GM12892 (cell line): ENCODE data around the gene TECPR1.

ENCODE experiments used
- DNase-seq: peaks from one replicate; pipeline ENCODE4 v3.0.0; 2011; ENCODE audit not compliant: insufficient read length
- FAIRE-seq: peaks from 2 replicates; lab custom pipeline; 2011; peaks lifted over from hg19 to GRCh38; lab: Jason Lieb, UNC
- POLR2A ChIP-seq: IDR thresholded peaks from 2 replicates; pipeline ENCODE4 v1.6.1; 2011; ENCODE audit warnings: low read depth, low read length, control low read depth
- POLR2AphosphoS5 ChIP-seq: IDR thresholded peaks from 2 replicates; pipeline ENCODE4 v1.6.1; 2011; ENCODE audit warnings: low read depth, low read length, control low read depth
- TAF1 ChIP-seq: IDR thresholded peaks from 2 replicates; pipeline ENCODE4 v1.6.1; 2011; ENCODE audit warnings: low read depth, mild to moderate bottlenecking, control low read depth, low read length, borderline replicate concordance

TECPR1 gene

DNA sequence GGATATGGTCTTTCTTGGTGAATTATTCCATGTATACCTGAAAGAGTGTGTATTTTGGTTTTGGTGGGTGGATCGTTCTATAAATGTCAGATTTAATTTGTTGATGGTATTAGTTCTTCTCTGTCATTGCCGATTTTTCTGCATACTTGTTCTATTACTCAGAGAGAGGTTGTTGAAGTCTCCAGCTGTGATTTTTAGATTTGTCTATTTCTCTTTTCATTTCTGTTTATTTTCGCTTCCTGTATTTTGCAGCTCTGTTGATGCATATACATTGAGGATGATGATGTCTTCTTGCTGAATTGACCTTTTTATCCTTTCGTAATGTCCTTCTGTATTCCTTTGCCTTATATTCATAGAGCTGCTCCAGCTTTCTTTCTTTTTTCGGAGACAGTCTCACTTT is 52.9 kb downstream of the TECPR1 start:
- no peak for DNase-seq
- no peak for FAIRE-seq
- TF ChIP-seq POLR2AphosphoS5 (no peak), TAF1 (no peak), POLR2A (no peak)

- no peak for DNase-seq
- no peak for TF ChIP-seq POLR2A
- TF ChIP-seq POLR2AphosphoS5: no peak
- TF ChIP-seq TAF1: no peak
- FAIRE-seq: no peak
These were observed 55.1 kb downstream of the TECPR1 start for GRCh38 chr7:98196706-98197605.

DNA sequence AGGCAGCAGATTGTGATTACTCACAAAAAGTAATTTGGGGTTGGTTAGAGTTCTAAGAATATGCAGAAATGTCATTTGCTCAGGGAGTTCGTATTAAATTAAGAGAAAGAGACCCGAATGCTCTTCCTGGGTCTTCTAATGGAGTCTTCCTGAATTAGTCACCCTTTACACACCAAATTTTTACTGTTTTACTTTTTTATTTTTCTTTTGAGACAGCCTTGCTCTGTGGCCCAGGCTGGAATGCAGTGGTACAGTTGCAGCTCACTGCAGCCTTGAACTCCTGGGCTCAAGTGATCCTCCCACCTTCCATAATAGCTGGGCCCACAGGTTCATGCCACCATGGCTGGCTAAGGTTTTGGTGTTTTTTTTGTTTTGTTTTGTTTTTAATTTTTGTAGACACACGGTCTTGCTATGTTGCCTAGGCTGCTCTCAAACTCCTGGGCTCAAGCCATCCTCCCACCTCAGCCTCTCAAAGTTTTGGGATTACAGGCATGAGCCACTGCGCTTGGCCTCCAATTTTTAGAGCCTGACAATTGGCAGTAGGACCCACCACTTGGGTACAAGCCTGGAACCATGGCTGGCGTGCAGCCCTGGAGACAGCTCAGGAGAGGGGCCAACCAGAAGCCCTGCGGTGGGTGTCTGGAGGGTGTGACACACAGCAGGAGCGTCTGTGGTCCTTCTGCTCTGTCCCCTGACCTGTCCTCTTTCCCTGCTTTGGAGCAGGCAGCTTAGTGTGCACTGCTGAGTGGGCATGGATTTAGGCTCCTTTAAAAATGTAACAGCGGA is 57.2 kb downstream of the TECPR1 start:
- DNase-seq: no peak
- no peak for TF ChIP-seq POLR2AphosphoS5
- TF ChIP-seq POLR2A: no peak
- TF ChIP-seq TAF1: no peak
- FAIRE-seq: no peak

- FAIRE-seq: no peak
- TF ChIP-seq POLR2AphosphoS5 (no peak), POLR2A (no peak), TAF1 (no peak)
- DNase-seq: no peak
These were observed 57.8 kb downstream of the TECPR1 start for GRCh38 chr7:98194186-98194585.

DNA sequence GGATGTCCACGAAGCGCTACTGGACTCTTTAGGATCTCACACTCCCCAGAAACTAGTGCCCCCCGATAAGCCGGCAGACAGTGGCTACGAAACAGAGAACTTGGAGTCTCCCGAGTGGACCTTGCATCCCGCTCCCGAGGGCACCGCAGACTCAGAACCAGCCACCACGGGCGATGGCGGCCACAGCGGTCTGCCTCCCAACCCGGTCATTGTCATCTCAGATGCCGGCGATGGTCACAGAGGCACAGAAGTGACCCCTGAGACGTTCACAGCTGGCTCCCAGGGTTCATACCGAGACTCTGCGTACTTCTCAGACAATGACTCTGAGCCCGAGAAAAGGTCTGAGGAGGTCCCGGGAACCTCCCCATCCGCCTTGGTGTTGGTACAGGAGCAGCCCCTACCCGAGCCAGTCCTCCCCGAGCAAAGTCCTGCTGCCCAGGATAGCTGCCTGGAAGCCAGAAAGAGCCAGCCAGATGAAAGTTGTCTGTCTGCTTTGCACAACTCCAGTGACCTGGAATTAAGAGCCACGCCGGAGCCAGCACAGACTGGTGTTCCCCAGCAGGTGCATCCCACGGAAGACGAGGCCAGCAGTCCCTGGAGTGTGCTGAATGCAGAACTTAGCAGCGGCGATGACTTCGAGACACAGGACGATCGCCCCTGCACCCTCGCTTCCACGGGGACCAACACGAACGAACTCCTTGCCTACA is 58.4 kb downstream of the TECPR1 start:
- no peak for FAIRE-seq

DNA sequence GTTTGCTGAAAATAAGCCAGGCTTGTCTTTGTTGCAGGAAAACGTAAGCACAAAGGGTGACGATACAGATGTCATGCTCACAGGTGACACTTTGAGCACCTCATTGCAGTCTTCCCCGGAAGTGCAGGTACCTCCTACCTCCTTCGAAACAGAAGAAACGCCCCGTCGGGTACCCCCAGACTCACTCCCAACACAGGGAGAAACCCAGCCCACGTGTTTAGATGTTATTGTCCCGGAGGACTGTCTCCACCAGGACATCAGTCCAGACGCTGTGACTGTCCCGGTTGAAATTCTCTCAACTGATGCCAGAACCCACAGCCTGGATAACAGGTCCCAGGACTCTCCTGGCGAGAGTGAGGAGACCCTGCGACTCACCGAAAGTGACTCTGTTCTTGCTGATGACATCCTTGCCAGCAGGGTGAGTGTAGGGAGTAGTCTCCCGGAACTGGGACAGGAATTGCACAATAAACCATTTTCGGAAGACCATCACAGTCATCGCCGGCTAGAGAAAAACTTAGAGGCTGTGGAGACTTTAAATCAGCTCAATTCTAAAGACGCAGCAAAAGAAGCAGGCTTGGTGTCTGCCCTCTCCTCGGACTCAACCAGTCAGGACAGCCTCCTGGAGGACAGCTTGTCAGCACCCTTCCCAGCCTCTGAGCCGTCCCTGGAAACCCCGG is 59.1 kb downstream of the TECPR1 start:
- no peak for FAIRE-seq
- TF ChIP-seq TAF1 (no peak), POLR2A (no peak), POLR2AphosphoS5 (no peak)
- DNase-seq: no peak

More for the DNA sequence above, 58.4 kb downstream of the TECPR1 start:
- DNase-seq: no peak
- TF ChIP-seq POLR2AphosphoS5 (no peak), POLR2A (no peak), TAF1 (no peak)

DNA sequence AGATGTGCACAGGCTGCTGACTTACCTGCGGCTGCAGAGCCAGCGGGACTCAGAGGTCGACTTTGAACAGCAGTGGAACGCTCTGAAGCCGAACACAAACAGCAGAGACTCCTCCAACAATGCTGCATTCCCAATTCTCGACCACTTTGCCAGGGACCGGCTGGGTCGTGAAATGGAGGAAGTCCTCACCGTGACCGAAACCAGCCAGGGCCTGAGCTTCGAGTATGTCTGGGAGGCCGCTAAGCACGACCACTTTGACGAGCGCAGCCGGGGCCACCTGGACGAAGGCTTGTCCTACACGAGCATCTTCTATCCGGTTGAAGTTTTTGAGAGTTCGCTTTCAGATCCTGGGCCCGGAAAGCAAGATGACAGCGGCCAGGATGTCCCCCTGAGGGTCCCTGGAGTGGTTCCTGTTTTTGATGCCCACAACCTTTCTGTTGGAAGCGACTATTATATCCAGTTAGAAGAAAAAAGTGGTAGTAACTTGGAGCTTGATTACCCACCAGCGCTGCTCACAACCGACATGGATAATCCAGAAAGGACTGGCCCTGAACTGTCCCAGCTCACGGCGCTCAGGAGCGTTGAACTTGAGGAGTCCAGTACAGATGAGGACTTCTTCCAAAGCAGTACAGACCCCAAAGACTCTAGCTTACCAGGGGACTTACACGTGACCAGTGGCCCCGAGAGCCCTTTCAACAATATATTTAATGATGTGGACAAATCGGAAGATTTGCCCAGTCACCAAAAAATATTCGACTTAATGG is 60.2 kb downstream of the TECPR1 start:
- FAIRE-seq (no peak), DNase-seq (no peak)
- TF ChIP-seq POLR2A (no peak), POLR2AphosphoS5 (no peak), TAF1 (no peak)

DNA sequence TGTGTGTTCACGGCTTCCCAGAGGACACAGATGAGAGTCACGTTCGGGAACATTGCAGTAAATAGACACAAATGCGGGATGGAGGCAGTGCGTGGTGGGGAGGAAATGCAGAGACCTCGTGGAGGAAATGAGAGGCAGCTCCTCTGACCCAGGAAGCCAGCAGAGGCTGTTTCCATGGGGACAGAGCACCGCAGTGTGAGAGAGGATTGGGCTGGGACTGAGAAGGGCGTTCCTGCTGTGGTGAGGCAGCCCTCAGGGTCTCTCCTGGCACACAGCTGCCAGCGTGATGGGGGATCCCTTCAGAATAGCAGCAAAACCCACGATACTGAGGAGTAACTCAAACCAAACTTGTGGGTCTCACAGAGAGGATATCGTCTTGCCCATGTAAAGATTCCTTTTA is 62.5 kb downstream of the TECPR1 start:
- TF ChIP-seq POLR2A: no peak
- no peak for TF ChIP-seq POLR2AphosphoS5
- TF ChIP-seq TAF1: no peak
- no peak for FAIRE-seq
- no peak for DNase-seq

DNA sequence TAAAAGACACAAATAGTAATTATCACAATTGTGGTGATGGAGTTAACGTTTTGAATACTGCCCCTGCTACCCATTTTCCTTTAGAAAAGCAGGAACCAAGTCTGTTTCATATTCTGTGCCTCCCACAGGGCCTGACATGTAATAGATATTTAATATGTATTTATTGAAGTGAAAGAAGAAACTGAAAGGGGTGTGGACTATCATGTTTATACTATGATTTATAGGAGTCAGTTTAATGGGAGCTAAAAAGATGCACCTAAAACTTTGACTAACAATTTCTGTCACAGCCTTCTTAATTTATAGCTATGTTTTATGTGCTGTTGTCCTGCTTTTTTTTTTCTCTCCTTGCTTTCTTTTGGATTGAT is 64.9 kb downstream of the TECPR1 start:
- DNase-seq (no peak), FAIRE-seq (no peak)
- TF ChIP-seq POLR2AphosphoS5: no peak
- TF ChIP-seq TAF1: no peak
- TF ChIP-seq POLR2A: no peak

GRCh38 chr7:98186452-98187137 is 65.4 kb downstream of the TECPR1 start:
- DNase-seq (no peak), FAIRE-seq (no peak)
- TF ChIP-seq TAF1 (no peak), POLR2A (no peak), POLR2AphosphoS5 (no peak)
